Spleen (tissue), 3 donors: Measurements from ENCODE around the gene ADCY1.

ENCODE experiments used
- POLR2A ChIP-seq, 3 donors: fragments of 450-650 bp; IDR thresholded peaks; one replicate each; pipeline ENCODE4 v1.5.1; 2017; ENCODE audit warnings: antibody characterized with exemption in 3 of 3, mild to moderate bottlenecking in 1 of 3
- POLR2AphosphoS5 ChIP-seq, 3 donors: sonication (generic); formaldehyde crosslinking; IDR thresholded peaks; one replicate each; pipeline ENCODE4 v1.5.1; 2017; ENCODE audit warnings: antibody characterized with exemption in 3 of 3

DNA sequence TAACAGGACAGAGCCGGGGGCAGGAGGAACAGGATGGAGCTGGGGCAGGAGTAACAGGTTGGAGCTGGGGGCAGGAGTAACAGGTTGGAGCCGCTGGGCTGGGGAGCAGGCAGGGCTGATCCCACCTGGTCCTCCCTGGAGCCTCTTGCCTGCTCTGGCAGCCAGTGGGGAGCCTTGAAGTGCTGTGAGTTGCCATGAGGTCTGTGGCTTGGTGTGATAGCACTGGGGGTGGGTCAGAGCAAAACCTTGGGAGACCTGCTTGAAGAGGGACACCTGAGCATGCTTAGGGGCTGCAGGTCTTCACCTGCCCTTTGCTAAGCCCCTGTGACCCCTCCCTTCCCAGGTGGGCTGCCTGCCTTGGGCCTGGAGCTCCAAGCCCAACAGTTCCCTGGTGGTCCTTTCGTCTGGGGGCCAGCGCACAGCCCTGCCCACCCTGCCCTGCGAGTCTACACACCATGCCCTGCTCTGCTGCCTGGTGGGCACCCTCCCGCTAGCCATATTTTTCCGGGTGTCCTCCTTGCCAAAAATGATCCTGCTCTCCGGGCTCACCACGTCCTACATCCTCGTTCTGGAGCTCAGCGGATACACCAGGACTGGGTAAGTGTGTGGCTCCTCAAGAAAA lies 111.6 kb downstream of the ADCY1 start:
- no peak for TF ChIP-seq POLR2A (IDR thresholded peaks at IDR 0.05)
- no peak for TF ChIP-seq POLR2AphosphoS5 (IDR thresholded peaks at IDR 0.05)
